ENCODE data around the gene SRP19. TPM values are rescaled to one million over a fixed set of nuclear protein-coding genes. Genes with fewer than 3 reads are reported as not detected.

SRP19 gene
- total and polyA plus RNA-seq, 9 of the 15 experiments (the other 6 are each of a cell fraction or from before 2014, with no cell fraction given): 52.3 to 357 (median 146) TPM

- TF ChIP-seq PHTF2 (CRISPR knock-in tag; IDR thresholded peaks at IDR 0.05): no peak
- TF ChIP-seq MAFG (tag; conservative IDR thresholded peaks at IDR 0.05): no peak
- no peak for TF ChIP-seq ZNF174 (CRISPR knock-in tag; IDR thresholded peaks at IDR 0.05)
- TF ChIP-seq, protein P1, sequence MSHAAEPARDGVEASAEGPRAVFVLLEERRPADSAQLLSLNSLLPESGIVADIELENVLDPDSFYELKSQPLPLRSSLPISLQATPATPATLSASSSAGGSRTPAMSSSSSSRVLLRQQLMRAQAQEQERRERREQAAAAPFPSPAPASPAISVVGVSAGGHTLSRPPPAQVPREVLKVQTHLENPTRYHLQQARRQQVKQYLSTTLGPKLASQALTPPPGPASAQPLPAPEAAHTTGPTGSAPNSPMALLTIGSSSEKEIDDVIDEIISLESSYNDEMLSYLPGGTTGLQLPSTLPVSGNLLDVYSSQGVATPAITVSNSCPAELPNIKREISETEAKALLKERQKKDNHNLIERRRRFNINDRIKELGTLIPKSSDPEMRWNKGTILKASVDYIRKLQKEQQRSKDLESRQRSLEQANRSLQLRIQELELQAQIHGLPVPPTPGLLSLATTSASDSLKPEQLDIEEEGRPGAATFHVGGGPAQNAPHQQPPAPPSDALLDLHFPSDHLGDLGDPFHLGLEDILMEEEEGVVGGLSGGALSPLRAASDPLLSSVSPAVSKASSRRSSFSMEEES (CRISPR knock-in tag; IDR thresholded peaks at IDR 0.05): no peak
- no peak for TF ChIP-seq ZNF696 (CRISPR knock-in tag; conservative IDR thresholded peaks at IDR 0.05)
- no peak for TF ChIP-seq MTF1 (CRISPR knock-in tag; IDR thresholded peaks at IDR 0.05; ENCODE audit: borderline replicate concordance)
- TF ChIP-seq TCFL5 (CRISPR knock-in tag; conservative IDR thresholded peaks at IDR 0.05): no peak
- TF ChIP-seq NR2C1 (IDR thresholded peaks at IDR 0.05): 0 out of 2 replicates have a peak, but pooled peaks have one; percentile 25
- peak; percentile 56; the same call in 1 of the 2 replicates for TF ChIP-seq NR2C1 (tag; IDR thresholded peaks at IDR 0.05)
- no peak for TF ChIP-seq KDM1A (IDR thresholded peaks at IDR 0.05)
- no peak for TF ChIP-seq EZH2 (IDR thresholded peaks at IDR 0.05; ENCODE audit: borderline replicate concordance, low read depth, low read length)
- no peak for TF ChIP-seq HOXB6 (CRISPR knock-in tag; IDR thresholded peaks at IDR 0.05; ENCODE audit: borderline replicate concordance)
- TF ChIP-seq FOXP4 (CRISPR knock-in tag; IDR thresholded peaks at IDR 0.05; ENCODE audit: borderline replicate concordance): peak; percentile 92; the same call in 1 of the 2 replicates
- no peak for TF ChIP-seq TARDBP (IDR thresholded peaks at IDR 0.05)
- TF ChIP-seq ZNF165 (CRISPR knock-in tag; IDR thresholded peaks at IDR 0.05; ENCODE audit: borderline replicate concordance): no peak
- TF ChIP-seq CCAR2 (IDR thresholded peaks at IDR 0.05; ENCODE audit: low read depth, low read length): no peak
- no peak for TF ChIP-seq RBM39 (optimal IDR thresholded peaks at IDR 0.05; ENCODE audit: low read depth, low read length)
- peak; percentile 87; the same call in 1 of the 2 replicates for TF ChIP-seq PML (IDR thresholded peaks at IDR 0.05; ENCODE audit: low read length)
- TF ChIP-seq, protein P2, sequence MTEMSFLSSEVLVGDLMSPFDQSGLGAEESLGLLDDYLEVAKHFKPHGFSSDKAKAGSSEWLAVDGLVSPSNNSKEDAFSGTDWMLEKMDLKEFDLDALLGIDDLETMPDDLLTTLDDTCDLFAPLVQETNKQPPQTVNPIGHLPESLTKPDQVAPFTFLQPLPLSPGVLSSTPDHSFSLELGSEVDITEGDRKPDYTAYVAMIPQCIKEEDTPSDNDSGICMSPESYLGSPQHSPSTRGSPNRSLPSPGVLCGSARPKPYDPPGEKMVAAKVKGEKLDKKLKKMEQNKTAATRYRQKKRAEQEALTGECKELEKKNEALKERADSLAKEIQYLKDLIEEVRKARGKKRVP (CRISPR knock-in tag; IDR thresholded peaks at IDR 0.05): no peak
- TF ChIP-seq IFI16 (CRISPR knock-in tag; IDR thresholded peaks at IDR 0.05): no peak
- no peak for TF ChIP-seq MECOM (CRISPR knock-in tag; IDR thresholded peaks at IDR 0.05)
- TF ChIP-seq BRCA1 (IDR thresholded peaks at IDR 0.05): no peak
- peak; percentile 75; the same call in 1 of the 2 replicates for TF ChIP-seq BRCA1 (CRISPR knock-in tag; IDR thresholded peaks at IDR 0.05)
- TF ChIP-seq BHLHE40 (IDR thresholded peaks at IDR 0.05; ENCODE audit: low read length): no peak
- TF ChIP-seq ARID2 (IDR thresholded peaks at IDR 0.05): no peak
- no peak for TF ChIP-seq SRSF7 (optimal IDR thresholded peaks at IDR 0.05; ENCODE audit: low read depth, low read length)
- TF ChIP-seq, protein P3, sequence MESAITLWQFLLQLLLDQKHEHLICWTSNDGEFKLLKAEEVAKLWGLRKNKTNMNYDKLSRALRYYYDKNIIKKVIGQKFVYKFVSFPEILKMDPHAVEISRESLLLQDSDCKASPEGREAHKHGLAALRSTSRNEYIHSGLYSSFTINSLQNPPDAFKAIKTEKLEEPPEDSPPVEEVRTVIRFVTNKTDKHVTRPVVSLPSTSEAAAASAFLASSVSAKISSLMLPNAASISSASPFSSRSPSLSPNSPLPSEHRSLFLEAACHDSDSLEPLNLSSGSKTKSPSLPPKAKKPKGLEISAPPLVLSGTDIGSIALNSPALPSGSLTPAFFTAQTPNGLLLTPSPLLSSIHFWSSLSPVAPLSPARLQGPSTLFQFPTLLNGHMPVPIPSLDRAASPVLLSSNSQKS (CRISPR knock-in tag; IDR thresholded peaks at IDR 0.05): no peak
Measured at GRCh38 chr5:112860929-112861637, at the start of gene SRP19 (continued).
